ENCODE measurements around the gene DMD.
"Not testable (repeated sequence)": the region's sequence is repeated elsewhere in the genome, so short reads cannot be mapped to it uniquely, and the experiment has no call there.

The DMD gene

GRCh38 chrX:32276153-32276552 lies 935.2 kb downstream of the DMD start:
- DNase-seq (ENCODE audit: low read depth, low spot score): no peak

- no peak for DNase-seq (ENCODE audit: low read depth, low spot score)
Measured at GRCh38 chrX:32269866-32270265, 941.5 kb downstream of the DMD start.

- DNase-seq (ENCODE audit: low read depth, low spot score): no peak
Measured at GRCh38 chrX:32268207-32268606, 943.1 kb downstream of the DMD start.

DNA sequence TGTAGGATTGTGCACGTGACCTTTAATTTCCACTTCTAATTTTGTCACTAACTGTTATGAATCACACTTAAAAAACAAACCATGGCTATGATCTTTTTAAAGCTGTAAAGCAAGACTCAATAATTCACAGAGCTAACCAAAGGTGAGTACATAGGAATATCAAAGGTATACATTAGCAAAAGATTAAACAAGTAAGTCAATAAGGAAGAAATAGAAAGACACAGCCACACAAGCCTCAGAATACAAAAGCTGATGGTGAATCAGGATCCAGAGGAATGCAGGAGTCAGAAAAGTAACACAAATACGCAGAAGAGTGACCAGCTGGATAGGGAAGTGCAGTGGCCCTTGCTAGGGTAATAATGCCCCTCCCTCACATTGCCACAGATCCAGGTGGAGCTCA lies 943.6 kb downstream of the DMD start:
- no peak for DNase-seq (ENCODE audit: low read depth, low spot score)

- not testable (repeated sequence) for DNase-seq (ENCODE audit: low read depth, low spot score)
Measured at GRCh38 chrX:32246675-32247074, 964.7 kb downstream of the DMD start.

- no peak for DNase-seq (ENCODE audit: low read depth, low spot score)
Measured at GRCh38 chrX:32195611-32196010, 1015.7 kb downstream of the DMD start.

- no peak for DNase-seq (ENCODE audit: low read depth, low spot score)
Measured at GRCh38 chrX:32191316-32191715, 1020.0 kb downstream of the DMD start.

DNA sequence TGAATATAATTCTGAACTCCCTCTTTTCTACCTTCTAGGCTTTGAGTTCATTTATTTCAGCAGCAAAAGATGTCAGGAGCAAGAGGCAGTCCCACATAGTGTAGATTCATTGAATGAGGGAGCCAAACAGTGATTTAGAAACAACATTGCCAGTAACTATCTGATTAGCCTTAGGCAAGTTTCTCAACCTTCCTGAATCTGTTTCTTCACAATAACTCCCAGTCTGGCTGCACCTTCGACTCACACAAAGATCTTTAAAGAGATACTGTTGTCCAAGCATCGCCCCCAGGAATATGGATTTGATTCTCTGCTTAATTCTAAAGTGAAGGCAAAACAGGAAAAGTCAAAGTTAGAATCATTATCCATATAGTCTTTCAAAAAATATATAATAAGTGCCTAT lies 1026.2 kb downstream of the DMD start:
- DNase-seq (ENCODE audit: low read depth, low spot score): no peak

- no peak for DNase-seq (ENCODE audit: low read depth, low spot score)
Measured at GRCh38 chrX:32183066-32183465, 1028.3 kb downstream of the DMD start.

GRCh38 chrX:32176510-32176909 lies 1034.8 kb downstream of the DMD start:
- DNase-seq (ENCODE audit: low read depth, low spot score): no peak

DNA sequence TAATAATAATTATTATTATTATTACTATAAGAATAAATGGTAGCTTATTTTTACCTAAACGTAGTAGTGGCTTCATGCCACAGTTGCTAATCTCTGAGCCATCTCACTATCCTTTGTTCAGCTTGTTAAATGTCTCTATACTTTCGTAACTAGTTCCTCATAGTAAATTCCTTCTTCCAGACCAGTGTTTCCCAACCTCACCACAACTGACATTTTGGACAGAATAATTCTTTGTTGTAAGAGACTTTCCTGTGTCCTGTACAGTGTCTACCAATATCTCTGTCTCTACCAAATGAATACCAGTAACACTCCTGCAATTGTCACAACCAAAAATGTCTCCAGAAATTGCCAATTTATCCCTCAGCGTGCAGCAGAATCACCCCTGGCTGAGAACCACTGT lies 1040.9 kb downstream of the DMD start:
- no peak for DNase-seq (ENCODE audit: low read depth, low spot score)

GRCh38 chrX:32155044-32155638 lies 1056.2 kb downstream of the DMD start:
- no peak for DNase-seq (ENCODE audit: low read depth, low spot score)

GRCh38 chrX:32153585-32153984 lies 1057.8 kb downstream of the DMD start:
- DNase-seq (ENCODE audit: low read depth, low spot score): no peak

DNA sequence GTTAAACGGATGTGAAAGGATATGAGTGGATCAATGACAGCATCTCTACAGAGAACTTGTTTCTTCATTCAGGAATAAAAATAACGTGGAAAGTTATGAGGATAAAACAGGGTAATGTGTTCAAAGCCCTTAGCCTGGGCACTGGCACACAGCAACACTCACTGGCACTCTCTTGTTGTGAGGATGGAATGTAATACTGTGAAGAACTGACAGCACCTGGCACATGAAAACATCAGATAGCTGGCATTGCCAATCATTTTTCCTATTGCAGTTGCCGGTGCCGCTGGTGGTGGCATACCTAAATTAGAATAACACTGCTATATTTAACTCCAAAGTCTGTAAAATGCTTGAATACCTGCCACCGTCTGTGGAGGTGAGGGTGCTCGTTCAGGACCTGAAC lies 1061.2 kb downstream of the DMD start:
- DNase-seq (ENCODE audit: low read depth, low spot score): no peak

- no peak for DNase-seq (ENCODE audit: low read depth, low spot score)
Measured at GRCh38 chrX:32141841-32142240, 1069.5 kb downstream of the DMD start.

DNA sequence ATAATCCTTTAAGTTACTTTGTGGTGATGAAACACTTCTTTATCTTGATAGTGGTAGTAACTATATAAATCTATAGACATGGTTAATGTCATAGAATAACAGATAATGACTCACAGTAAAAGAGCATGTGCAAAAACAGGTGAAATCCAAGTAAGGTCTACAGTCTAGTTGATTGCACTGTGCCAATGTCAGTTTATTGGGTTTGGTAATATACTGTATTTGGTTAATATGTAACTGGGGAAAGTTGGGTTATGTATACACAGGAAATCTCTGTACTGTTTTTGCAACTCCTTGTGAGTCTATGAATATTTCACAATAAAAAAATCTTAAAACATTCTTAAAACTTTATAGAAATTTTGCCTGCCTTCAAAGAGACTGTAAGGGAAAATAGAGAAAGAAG lies 1071.9 kb downstream of the DMD start:
- no peak for DNase-seq (ENCODE audit: low read depth, low spot score)

GRCh38 chrX:32137525-32137924 lies 1073.8 kb downstream of the DMD start:
- no peak for DNase-seq (ENCODE audit: low read depth, low spot score)

DNA sequence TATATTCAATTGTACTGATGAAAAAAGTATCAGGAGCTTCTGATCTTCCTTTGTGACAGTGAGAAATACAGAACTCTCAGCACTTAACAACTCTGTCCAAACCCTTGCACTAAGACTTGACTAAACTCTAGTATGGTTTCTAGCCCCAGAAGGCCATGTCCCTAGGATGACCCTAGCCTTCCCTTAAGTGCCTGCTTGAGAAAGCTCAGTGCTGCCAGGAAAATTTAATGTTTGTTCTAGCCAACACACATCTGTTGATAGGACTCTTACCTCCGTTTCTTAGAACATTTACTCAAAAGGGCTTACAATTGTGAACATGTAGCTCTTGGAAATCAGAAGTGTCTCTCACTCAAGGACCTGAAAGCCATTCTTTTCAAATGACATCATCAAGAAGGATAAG lies 1084.4 kb downstream of the DMD start:
- no peak for DNase-seq (ENCODE audit: low read depth, low spot score)

DNA sequence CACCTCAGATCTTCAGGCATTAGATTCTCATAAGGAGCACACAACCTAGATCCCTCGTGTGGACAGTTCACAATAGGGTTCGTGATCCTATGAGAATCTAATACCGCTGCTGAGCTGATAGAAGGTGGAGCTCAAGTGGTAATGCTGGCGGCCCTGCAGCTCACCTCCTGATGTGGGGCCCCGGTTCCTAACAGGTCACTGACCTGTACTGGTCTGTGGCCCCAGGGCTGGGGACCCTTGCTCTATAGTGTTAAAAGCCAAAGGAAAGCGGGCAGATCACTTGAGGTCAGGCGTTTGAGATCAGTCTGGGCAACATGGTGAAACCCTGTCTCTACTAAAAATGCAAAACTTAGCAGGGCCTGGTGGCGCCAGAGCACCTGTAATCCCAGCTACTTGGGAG lies 1092.5 kb downstream of the DMD start:
- DNase-seq (ENCODE audit: low read depth, low spot score): no peak

DNA sequence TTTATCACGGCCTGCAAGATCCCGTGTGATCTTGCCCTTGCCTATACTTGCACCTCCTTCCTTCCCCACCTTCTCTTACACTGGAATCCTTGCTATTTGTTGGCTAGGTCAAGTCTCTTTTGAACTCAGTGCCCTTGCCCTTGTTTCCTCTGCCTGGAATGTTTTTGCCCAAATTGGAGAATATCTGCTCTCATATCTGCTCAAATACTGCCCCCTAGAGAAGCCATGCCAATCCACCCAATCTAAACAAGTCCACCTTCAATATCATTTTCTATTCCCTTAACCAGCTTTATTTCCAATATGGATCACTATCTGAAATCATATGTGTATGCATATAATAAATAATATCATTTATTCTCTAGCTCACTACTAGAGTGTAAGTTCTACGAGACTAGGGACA lies 1095.3 kb downstream of the DMD start:
- DNase-seq (ENCODE audit: low read depth, low spot score): no peak

- no peak for DNase-seq (ENCODE audit: low read depth, low spot score)
Measured at GRCh38 chrX:32087663-32088062, 1123.7 kb downstream of the DMD start.

GRCh38 chrX:32084757-32085156 lies 1126.6 kb downstream of the DMD start:
- DNase-seq (ENCODE audit: low read depth, low spot score): no peak

- DNase-seq (ENCODE audit: low read depth, low spot score): no peak
Measured at GRCh38 chrX:32048285-32048684, 1163.1 kb downstream of the DMD start.

GRCh38 chrX:32045149-32045548 lies 1166.2 kb downstream of the DMD start:
- DNase-seq (ENCODE audit: low read depth, low spot score): no peak
